ENCODE measurements around the gene PIAS2.
"Not testable (repeated sequence)": the region's sequence is repeated elsewhere in the genome, so short reads cannot be mapped to it uniquely, and the experiment has no call there.

Gene PIAS2

DNA sequence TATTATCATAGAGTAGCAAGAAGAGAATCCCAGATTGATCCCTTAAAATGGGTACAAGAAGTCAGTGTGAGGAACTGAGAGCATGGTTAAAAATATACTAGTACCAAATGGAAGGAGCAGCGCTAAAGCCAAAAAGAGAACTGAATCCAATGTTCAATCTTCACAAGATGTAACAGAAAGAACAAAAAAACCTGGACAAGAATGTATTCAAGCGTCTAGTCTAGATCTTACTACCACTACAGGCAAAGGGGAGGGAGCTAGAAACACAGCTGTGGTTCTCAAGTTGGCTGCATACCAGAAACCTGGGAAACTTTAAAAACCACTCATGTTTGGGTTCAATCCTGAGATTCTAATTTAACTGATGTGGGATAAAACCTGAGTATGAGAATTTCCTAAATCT is 57.5 kb downstream of the PIAS2 start:
- H3K9ac ChIP-seq (ENCODE audit: low read depth, low read length) = no peak overlapping the region
- peaks cover under 1% of the 10 kb centered on the region for H3K36me3 ChIP-seq (ENCODE audit: insufficient read depth, low read length)
- no peak overlapping the region for H3K4me3 ChIP-seq (ENCODE audit: low read length)
- H3K4me1 ChIP-seq (ENCODE audit: control insufficient read depth, insufficient read depth, low read length) = peaks cover 7% of the 10 kb centered on the region
- no peaks in the 10 kb centered on the region for H3K9me3 ChIP-seq (replicated peaks; ENCODE audit: low read length)
- H3K4me2 ChIP-seq (ENCODE audit: low read length) = no peak overlapping the region
- no peaks in the 10 kb centered on the region for H3K27me3 ChIP-seq (ENCODE audit: control insufficient read depth, insufficient read depth, low read length)

GRCh38 chr18:46858290-46858689 is 59.0 kb downstream of the PIAS2 start:
- H3K36me3 ChIP-seq (ENCODE audit: insufficient read depth, low read length) = peaks cover 9% of the 10 kb centered on the region
- H3K27me3 ChIP-seq (ENCODE audit: control insufficient read depth, insufficient read depth, low read length) = no peaks in the 10 kb centered on the region
- no peak overlapping the region for H3K4me2 ChIP-seq (ENCODE audit: low read length)
- H3K9ac ChIP-seq (ENCODE audit: low read depth, low read length) = no peak overlapping the region
- H3K4me1 ChIP-seq (ENCODE audit: control insufficient read depth, insufficient read depth, low read length) = peaks cover 7% of the 10 kb centered on the region
- no peaks in the 10 kb centered on the region for H3K9me3 ChIP-seq (replicated peaks; ENCODE audit: low read length)
- H3K4me3 ChIP-seq (ENCODE audit: low read length) = no peak overlapping the region

DNA sequence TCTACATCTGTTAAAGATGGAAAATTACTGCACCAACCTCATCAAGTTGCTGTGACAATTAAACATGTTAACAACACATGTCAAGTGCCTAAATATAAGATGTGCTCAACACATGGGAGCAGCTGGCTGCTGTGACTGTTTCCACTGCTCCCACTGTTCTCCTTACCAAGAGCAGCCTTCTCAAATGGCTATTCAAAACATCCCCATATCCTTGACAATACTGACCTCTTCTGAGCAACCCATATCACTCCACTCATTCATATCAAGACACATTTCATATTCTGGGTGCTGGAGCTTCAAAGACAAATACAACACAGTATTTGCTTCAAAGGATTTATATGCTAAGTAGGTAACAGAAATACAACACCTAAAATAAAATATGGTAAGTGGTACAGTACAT is 60.3 kb downstream of the PIAS2 start:
- H3K36me3 ChIP-seq (ENCODE audit: insufficient read depth, low read length) = peaks cover 13% of the 10 kb centered on the region
- H3K4me3 ChIP-seq (ENCODE audit: low read length) = no peak overlapping the region
- H3K27me3 ChIP-seq (ENCODE audit: control insufficient read depth, insufficient read depth, low read length) = no peaks in the 10 kb centered on the region
- no peak overlapping the region for H3K9ac ChIP-seq (ENCODE audit: low read depth, low read length)
- no peaks in the 10 kb centered on the region for H3K9me3 ChIP-seq (replicated peaks; ENCODE audit: low read length)
- no peak overlapping the region for H3K4me2 ChIP-seq (ENCODE audit: low read length)
- H3K4me1 ChIP-seq (ENCODE audit: control insufficient read depth, insufficient read depth, low read length) = peaks cover 7% of the 10 kb centered on the region

GRCh38 chr18:46849007-46849406 is 68.3 kb downstream of the PIAS2 start:
- Histone ChIP-seq H3K9ac (ENCODE audit: low read depth, low read length) (no peak overlapping the region), H3K4me1 (ENCODE audit: control insufficient read depth, insufficient read depth, low read length) (no peaks in the 10 kb centered on the region), H3K4me2 (ENCODE audit: low read length) (no peak overlapping the region), H3K4me3 (ENCODE audit: low read length) (no peak overlapping the region), H3K9me3 (replicated peaks; ENCODE audit: low read length) (no peaks in the 10 kb centered on the region), H3K36me3 (ENCODE audit: insufficient read depth, low read length) (peaks cover 8% of the 10 kb centered on the region), H3K27me3 (ENCODE audit: control insufficient read depth, insufficient read depth, low read length) (no peaks in the 10 kb centered on the region)

- no peaks in the 10 kb centered on the region for H3K27me3 ChIP-seq (ENCODE audit: control insufficient read depth, insufficient read depth, low read length)
- peaks cover 9% of the 10 kb centered on the region for H3K36me3 ChIP-seq (ENCODE audit: insufficient read depth, low read length)
- H3K4me2 ChIP-seq (ENCODE audit: low read length) = no peak overlapping the region
- no peaks in the 10 kb centered on the region for H3K4me1 ChIP-seq (ENCODE audit: control insufficient read depth, insufficient read depth, low read length)
- H3K9ac ChIP-seq (ENCODE audit: low read depth, low read length) = no peak overlapping the region
- H3K9me3 ChIP-seq (replicated peaks; ENCODE audit: low read length) = no peaks in the 10 kb centered on the region
- no peak overlapping the region for H3K4me3 ChIP-seq (ENCODE audit: low read length)
Observed at GRCh38 chr18:46843372-46843771, 73.9 kb downstream of the PIAS2 start.

DNA sequence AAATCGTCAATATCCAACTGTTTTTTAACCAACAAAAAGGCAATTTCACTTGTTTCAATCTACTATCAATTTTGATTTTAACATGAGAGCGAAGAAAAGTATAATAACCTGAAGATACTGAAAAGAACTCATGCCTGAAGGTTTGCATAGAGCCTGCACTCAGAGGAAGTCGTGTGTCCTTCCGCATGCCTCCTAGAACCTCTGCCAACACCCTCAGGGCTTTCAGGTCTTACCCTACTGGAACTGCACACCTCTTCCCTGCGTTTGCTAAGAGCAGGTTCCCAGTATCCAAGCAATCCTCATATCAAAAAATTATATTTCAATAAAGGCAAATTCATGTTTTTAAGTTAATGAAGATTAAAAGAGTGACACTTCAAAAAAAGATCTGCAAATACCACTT is 74.7 kb downstream of the PIAS2 start:
- Histone ChIP-seq H3K4me3 (ENCODE audit: low read length) (no peak overlapping the region), H3K36me3 (ENCODE audit: insufficient read depth, low read length) (peaks cover 9% of the 10 kb centered on the region), H3K4me1 (ENCODE audit: control insufficient read depth, insufficient read depth, low read length) (no peaks in the 10 kb centered on the region), H3K9me3 (replicated peaks; ENCODE audit: low read length) (no peaks in the 10 kb centered on the region), H3K9ac (ENCODE audit: low read depth, low read length) (no peak overlapping the region), H3K27me3 (ENCODE audit: control insufficient read depth, insufficient read depth, low read length) (no peaks in the 10 kb centered on the region), H3K4me2 (ENCODE audit: low read length) (no peak overlapping the region)

DNA sequence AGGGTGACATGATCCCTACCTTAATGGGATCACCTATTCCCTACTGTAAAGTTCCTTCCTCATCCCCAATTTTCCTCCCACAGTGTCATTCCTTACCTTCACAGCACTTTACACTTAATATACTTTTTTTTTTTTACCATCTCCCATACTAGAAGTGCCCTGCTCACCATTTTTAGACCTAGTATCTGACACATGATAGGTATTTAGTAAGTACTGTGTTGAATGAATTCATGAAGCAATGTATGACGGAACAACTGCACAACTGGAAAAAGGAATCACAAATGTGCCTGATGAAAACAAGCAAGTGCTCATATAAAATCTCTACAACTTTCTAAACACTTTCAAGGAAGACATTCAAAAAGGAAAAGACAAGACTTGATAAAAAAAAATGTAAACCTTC is 83.4 kb downstream of the PIAS2 start:
- Histone ChIP-seq H3K4me1 (ENCODE audit: control insufficient read depth, insufficient read depth, low read length) (no peaks in the 10 kb centered on the region), H3K9me3 (replicated peaks; ENCODE audit: low read length) (no peaks in the 10 kb centered on the region), H3K36me3 (ENCODE audit: insufficient read depth, low read length) (peaks cover 2% of the 10 kb centered on the region), H3K4me2 (ENCODE audit: low read length) (no peak overlapping the region), H3K27me3 (ENCODE audit: control insufficient read depth, insufficient read depth, low read length) (no peaks in the 10 kb centered on the region), H3K4me3 (ENCODE audit: low read length) (no peak overlapping the region), H3K9ac (ENCODE audit: low read depth, low read length) (no peak overlapping the region)

DNA sequence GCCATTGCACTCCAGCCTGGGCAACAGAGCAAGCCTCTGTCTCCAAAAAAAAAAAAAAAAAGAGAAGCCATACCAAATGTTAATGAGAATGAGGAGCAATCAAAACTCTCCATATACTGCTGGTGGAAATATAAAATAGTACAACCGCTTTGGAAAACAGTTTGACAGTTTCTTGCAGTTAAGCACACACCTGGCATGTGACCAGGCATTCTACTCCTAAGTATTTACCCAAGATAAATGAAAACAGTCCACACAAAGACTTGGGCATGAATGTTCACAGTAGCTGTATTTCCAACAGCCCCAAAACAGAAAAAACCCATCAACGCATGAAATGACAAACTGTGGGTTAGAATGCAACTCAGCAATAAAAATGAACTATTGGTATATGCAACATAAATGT is 84.5 kb downstream of the PIAS2 start:
- Histone ChIP-seq H3K27me3 (ENCODE audit: control insufficient read depth, insufficient read depth, low read length) (no peaks in the 10 kb centered on the region), H3K9ac (ENCODE audit: low read depth, low read length) (no peak overlapping the region), H3K9me3 (replicated peaks; ENCODE audit: low read length) (no peaks in the 10 kb centered on the region), H3K36me3 (ENCODE audit: insufficient read depth, low read length) (peaks cover 13% of the 10 kb centered on the region), H3K4me3 (ENCODE audit: low read length) (no peak overlapping the region), H3K4me1 (ENCODE audit: control insufficient read depth, insufficient read depth, low read length) (no peaks in the 10 kb centered on the region), H3K4me2 (ENCODE audit: low read length) (no peak overlapping the region)

DNA sequence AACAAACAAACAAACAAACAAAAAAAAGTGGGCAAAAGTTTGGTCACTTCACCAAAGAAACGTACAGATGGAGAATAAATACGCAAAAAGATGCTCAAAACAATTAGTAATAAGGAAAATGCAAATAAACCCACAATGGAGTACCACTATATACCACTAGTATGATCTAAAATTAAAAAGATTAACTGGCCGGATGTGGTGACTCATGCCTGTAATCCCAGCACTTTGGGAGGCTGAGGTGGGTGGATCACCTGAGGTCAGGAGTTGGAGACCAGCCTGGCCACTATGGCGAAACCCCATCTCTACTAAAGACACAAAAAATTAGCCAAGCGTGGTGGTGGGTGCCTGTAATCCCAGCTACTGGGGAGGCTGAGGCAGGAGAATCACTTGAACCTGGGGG is 84.9 kb downstream of the PIAS2 start:
- H3K9me3 ChIP-seq (replicated peaks; ENCODE audit: low read length); H3K4me1 ChIP-seq (ENCODE audit: control insufficient read depth, insufficient read depth, low read length); H3K27me3 ChIP-seq (ENCODE audit: control insufficient read depth, insufficient read depth, low read length); H3K9ac ChIP-seq (ENCODE audit: low read depth, low read length); H3K4me2 ChIP-seq (ENCODE audit: low read length); H3K4me3 ChIP-seq (ENCODE audit: low read length): not testable (repeated sequence)
- peaks cover 17% of the 10 kb centered on the region for H3K36me3 ChIP-seq (ENCODE audit: insufficient read depth, low read length)

DNA sequence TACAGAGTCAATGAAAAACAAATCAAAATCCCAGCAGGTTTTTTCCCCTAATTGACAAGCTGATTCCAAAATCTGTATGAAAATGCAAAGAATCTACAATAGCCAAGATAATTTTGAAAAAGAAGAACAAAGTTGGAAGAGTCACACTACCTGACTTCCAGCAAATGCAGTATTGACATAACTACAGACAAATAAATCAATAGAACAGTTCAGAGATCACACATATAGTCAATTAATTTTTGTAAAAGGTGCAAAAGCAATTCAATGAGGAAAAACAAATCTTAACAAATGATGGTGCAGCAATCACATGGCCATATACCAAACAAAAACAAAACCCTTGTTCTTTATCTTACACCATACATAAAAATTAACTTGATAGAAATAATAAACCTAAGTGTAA is 85.9 kb downstream of the PIAS2 start:
- no peak overlapping the region for H3K9ac ChIP-seq (ENCODE audit: low read depth, low read length)
- H3K36me3 ChIP-seq (ENCODE audit: insufficient read depth, low read length) = peaks cover 23% of the 10 kb centered on the region
- no peaks in the 10 kb centered on the region for H3K9me3 ChIP-seq (replicated peaks; ENCODE audit: low read length)
- H3K4me1 ChIP-seq (ENCODE audit: control insufficient read depth, insufficient read depth, low read length) = no peaks in the 10 kb centered on the region
- no peak overlapping the region for H3K4me2 ChIP-seq (ENCODE audit: low read length)
- H3K27me3 ChIP-seq (ENCODE audit: control insufficient read depth, insufficient read depth, low read length) = no peaks in the 10 kb centered on the region
- H3K4me3 ChIP-seq (ENCODE audit: low read length) = no peak overlapping the region

DNA sequence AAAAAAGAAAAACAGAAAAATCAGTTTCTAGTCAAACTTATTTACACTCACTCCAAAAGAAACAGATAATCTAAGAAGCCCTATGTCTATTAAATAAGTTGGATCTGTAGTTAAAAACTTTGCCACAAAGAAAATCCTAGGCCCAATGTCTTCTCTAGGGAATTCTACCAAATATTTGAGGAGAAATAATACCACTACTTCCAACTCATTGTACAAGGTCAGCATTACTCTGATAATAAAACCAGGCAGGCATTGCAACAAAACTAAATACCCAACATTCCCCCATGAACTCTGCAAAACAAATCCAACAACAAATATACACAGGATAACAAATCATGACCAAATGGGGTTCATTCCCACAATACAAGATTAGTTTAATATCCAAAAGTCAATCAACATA is 86.7 kb downstream of the PIAS2 start:
- peaks cover 23% of the 10 kb centered on the region for H3K36me3 ChIP-seq (ENCODE audit: insufficient read depth, low read length)
- H3K9me3 ChIP-seq (replicated peaks; ENCODE audit: low read length) = no peaks in the 10 kb centered on the region
- H3K4me2 ChIP-seq (ENCODE audit: low read length) = no peak overlapping the region
- H3K27me3 ChIP-seq (ENCODE audit: control insufficient read depth, insufficient read depth, low read length) = no peaks in the 10 kb centered on the region
- H3K9ac ChIP-seq (ENCODE audit: low read depth, low read length) = no peak overlapping the region
- no peaks in the 10 kb centered on the region for H3K4me1 ChIP-seq (ENCODE audit: control insufficient read depth, insufficient read depth, low read length)
- H3K4me3 ChIP-seq (ENCODE audit: low read length) = no peak overlapping the region

GRCh38 chr18:46829947-46830346 is 87.4 kb downstream of the PIAS2 start:
- no peaks in the 10 kb centered on the region for H3K9me3 ChIP-seq (replicated peaks; ENCODE audit: low read length)
- H3K36me3 ChIP-seq (ENCODE audit: insufficient read depth, low read length) = peaks cover 23% of the 10 kb centered on the region
- H3K4me1 ChIP-seq (ENCODE audit: control insufficient read depth, insufficient read depth, low read length) = no peaks in the 10 kb centered on the region

More at GRCh38 chr18:46829947-46830346, 87.4 kb downstream of the PIAS2 start:
- no peak overlapping the region for H3K4me2 ChIP-seq (ENCODE audit: low read length)
- H3K4me3 ChIP-seq (ENCODE audit: low read length) = no peak overlapping the region
- H3K9ac ChIP-seq (ENCODE audit: low read depth, low read length) = no peak overlapping the region
- H3K27me3 ChIP-seq (ENCODE audit: control insufficient read depth, insufficient read depth, low read length) = no peaks in the 10 kb centered on the region

Data from skeletal muscle satellite cell (primary cell).